Superior temporal gyrus (tissue), 1 donor: Measurements from ENCODE around the gene APBB2.
"Not testable (repeated sequence)": the region's sequence is repeated elsewhere in the genome, so short reads cannot be mapped to it uniquely, and the experiment has no call there.

Source experiments
- DNase-seq: peaks from one replicate; pipeline ENCODE4 v3.0.0-alpha.2; 2016; ENCODE audit errors: extremely low spot score

The APBB2 gene

GRCh38 chr4:40827758-40828157 lies 386.6 kb downstream of the APBB2 start:
- DNase-seq, result no peak

DNA sequence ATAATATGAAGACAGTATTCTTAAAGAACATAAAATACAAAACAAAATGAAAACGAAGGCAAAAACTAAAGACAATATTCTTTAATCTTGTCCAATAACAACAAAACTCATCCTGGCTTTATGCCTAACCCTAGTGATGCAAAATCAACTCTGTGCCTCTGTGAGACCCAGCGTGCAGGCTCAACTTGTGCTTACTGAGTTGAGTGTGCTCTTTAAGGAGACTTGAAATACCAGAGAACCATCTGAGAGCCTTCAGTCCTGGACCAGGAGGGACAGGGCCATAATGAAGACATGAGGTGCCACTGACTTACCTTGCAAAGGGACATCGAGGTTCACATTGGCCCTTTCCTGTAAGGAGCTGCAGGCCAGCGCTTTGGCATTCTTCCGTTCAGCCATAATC lies 387.5 kb downstream of the APBB2 start:
- DNase-seq, result no peak

DNA sequence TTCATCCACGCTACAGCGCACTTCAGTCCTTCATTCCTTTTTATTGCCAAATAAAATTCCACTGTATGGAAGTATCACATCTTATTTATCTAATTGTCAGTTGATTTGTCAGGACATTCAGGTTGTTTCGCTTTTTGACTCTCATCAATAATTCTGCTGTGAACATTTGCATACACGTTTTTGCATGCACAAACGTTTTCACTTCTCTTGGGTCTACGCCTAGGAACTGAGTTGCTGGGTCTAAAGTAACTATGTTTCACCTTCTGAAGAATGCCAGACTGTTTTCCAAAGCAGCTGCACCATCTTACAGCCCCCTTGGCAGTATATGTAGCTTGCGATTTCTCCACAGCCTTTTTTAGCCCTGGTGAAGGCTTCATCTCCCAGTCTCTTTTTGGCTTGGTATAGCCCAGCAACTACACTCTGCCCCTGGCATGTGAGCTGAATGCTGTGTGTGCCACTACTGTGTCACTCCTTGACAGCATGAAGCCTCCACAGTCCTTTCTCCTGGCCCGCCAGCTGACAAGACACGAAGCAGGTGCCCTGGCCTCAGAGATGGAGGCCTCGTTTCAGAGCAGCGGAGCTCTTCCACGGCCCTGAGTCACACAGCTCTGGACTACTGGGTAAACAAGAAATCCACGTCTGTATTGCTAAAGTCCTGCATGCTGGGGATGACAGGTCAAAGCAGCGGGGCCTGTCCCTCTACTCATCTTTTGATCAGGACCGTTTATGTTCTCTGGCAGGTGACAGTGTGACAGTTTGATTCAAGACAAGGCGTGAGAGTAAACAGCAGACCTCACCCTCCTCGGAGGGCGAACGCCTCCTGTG lies 389.1 kb downstream of the APBB2 start:
- DNase-seq, result no peak

- no peak for DNase-seq
Observed at GRCh38 chr4:40822420-40823166, 391.7 kb downstream of the APBB2 start.

DNA sequence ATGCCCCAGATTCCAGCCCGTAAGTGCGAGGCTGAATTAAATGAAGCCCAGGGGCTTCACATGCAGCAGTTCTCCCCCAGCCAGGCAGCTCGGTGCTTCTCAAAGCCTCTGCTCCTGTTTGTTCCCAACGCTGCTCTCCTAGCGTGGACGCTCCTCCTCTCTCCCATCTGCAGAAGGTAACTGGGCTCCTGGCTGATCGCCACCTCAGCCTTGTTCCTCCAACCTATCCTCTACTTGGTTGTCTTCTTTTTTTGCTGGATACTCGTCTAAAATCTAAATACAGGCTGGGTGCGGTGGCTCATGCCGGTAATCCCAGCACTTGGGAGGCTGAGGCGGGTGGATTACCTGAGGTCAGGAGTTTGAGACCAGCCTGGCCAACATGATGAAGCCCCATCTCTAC lies 394.2 kb downstream of the APBB2 start:
- no peak for DNase-seq

DNA sequence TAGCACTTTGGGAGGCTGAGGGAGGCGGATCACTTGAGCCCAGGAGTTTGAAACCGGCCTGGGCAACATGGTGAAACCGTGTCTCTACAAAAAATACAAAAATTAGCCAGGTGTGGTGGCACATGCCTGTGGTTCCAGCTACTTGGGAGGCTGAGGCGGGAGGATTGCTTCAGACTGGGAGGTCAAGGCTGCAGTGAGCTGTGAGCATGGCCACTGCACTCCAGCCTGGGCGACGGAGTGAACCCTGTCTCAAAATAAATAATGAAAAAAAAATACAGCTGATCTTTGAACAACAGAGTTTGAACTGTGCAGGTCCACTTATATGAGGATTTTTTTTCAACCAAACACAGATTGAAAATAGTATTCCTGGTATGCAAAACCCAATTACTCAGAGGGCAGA lies 397.2 kb downstream of the APBB2 start:
- DNase-seq, result not testable (repeated sequence)

- DNase-seq, result no peak
Observed at GRCh38 chr4:40812856-40813255, 401.5 kb downstream of the APBB2 start.

- DNase-seq, result no peak
Observed at GRCh38 chr4:40812386-40812785, 402.0 kb downstream of the APBB2 start.

- DNase-seq, result no peak
Observed at GRCh38 chr4:40811956-40812355, 402.4 kb downstream of the APBB2 start.

DNA sequence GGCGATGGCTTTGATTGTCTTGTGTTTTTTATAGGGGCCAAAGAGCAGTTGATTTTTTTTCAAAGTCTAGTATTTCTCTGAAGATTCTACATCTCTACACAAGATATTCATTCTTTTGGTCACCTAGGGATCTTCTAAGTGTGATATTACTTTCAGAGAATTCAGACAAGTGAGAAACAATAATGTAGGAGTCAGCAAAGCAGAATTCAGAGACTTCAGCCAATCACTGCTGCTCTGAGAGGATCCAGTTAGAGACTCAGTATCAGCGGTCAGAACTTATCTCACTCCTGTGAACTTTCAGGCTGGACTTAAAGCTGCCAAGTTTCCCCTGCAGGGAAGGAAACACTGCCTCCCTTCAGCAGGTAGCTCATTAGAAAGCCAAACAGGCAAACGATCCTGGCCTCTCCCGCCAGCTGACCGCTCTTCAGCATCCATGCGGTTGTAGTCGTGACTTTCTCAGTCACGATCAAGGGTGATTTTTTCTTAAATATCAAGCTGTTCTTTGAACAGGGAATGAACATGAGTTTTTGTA lies 405.4 kb downstream of the APBB2 start:
- no peak for DNase-seq

DNA sequence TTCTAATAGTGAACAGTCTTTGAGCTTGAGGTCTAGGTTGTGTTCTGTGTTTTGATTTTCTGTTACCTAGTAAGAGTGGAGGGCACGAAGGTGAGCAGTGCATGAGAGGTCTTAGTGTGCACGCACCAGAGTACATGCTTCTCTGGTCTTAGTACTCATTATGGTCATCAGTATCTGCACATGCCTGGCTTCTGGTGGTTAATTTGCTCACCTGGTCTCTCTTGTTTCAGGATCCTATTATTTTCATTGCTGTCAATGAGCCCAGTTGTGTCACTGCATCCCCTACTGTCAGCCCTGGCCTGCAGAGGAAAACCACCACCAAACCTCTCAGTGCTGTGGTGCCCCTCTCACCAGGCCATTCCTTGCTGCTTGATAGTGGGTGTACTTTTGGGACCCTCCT lies 409.7 kb downstream of the APBB2 start:
- no peak for DNase-seq

GRCh38 chr4:40800064-40800463 lies 414.3 kb downstream of the APBB2 start:
- DNase-seq, result no peak

DNA sequence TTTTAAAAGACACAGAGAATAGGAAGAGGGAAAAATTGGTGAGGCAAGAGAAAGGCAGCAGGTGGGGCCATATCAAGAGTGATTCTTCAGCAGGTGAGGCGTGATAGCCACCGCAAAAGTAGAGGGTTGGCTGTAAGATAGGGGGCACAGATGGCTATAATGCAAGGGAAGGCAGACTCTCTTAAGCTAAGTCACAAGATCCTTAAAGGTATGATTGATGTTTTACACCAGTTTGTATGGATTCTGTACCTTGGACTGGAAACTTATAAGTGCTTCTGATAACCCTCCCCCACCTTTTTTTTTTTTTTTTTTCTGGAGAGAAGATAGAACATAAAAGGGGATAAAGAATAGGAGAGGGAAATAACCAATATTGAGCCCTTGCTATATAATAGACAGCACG lies 424.6 kb downstream of the APBB2 start:
- no peak for DNase-seq

- no peak for DNase-seq
Observed at GRCh38 chr4:40789031-40789430, 425.3 kb downstream of the APBB2 start.

- DNase-seq, result no peak
Observed at GRCh38 chr4:40788331-40788730, 426.0 kb downstream of the APBB2 start.

DNA sequence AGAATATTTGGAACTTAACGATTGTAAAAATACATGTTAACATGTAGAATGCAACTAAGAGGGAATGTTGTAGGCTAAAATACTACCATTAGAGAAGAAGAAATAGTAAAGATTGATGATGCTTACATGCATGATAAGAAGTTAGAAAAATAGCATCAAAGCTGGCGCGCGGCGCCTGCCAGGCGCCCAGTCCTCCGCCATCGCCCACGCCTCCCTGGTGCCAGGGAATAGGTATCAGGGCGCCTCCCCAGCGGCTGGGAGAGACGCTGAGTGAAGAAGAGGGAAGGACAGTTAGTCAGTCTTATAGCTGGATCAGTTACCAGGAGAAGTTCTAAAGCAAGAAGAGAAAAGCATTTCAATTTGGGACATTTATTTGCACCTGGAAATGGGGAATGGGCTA lies 428.6 kb downstream of the APBB2 start:
- DNase-seq, result no peak

DNA sequence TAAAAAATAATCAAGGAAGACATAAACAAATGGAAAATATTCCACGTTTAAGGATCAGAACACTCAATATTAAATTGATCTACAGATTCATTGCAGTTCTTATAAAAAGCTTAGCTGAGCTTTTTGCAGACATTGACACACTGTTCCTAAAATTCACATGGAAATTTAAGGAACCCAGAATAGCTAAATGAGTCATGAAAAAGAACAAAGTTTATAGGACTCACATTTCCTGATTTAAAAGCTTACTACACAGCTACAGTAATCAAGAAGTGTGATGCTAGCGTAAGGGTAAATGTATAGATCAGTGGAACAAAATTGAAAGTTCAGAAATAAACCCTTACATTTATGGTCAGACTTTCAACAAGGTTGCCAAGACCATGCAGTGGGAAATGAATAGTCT lies 431.5 kb downstream of the APBB2 start:
- DNase-seq, result no peak

GRCh38 chr4:40778090-40778489 lies 436.3 kb downstream of the APBB2 start:
- no peak for DNase-seq

- DNase-seq, result no peak
Observed at GRCh38 chr4:40769266-40769665, 445.1 kb downstream of the APBB2 start.

DNA sequence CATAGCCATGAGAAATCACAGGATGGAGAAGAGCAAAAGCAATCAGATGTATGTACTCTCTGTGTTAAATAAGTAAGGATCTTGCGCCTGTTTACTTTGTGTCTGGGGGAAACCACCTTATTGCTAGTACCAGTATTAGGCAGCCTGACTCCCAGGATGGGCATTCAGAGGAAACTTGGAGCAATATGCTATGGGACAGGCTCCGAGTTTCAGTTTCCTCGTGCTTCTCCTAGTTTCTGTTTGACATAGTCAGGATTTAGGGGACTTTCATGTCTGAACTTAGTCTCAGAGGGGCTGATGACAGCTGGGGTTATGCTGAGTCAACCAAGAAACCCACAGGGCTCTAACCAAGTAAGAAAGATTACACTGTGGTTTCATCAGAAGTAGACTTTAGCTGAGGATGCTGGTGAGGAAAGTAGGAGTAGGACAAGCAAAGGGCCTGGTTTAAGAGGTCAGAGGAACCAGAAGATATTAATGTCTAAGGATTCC lies 451.1 kb downstream of the APBB2 start:
- DNase-seq, result no peak
